ENCODE measurements around the gene CMKLR1. TPM values are rescaled to one million over a fixed set of nuclear protein-coding genes. Genes with fewer than 3 reads are reported as not detected.

The CMKLR1 gene
- total RNA-seq, 2 experiments from 2014 or later = not detected

DNA sequence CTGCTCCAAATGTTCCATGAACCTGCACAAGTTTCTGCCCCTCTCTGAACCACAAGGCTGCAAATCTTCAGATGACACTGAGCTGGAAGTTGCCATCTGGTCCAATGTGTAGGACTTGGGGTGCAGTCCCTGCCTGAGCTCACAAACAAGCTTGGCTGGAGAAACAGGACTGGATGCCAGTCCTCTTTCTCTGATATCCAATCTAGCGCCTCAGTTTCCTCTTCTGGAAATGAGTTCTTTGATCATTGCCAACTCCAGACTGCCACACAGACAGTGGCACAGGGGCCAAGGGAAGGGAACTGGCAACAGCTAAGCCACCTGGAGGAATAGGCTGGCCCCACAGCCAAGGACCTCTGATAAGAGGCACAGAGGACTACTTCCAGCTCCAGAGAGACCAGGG is 15.5 kb downstream of the CMKLR1 start:
- Mint-ChIP-seq H3K4me1 (peaks cover 6% of the 10 kb centered on the region), H3K27me3 (peaks cover 20% of the 10 kb centered on the region), H3K4me3 (no peak overlapping the region), H3K9me3 (no peaks in the 10 kb centered on the region), H3K27ac (no peak overlapping the region), H3K36me3 (ENCODE audit: low read depth) (no peaks in the 10 kb centered on the region)
- ChIA-PET POLR2A (interaction anchor here (1.2 kb wide), 1 partner anchor 9 kb away, joined by 4 read pairs; no protein-coding TSS in a partner anchor), CTCF (interaction anchor here (1.2 to 1.5 kb wide), 2 partner anchors 10 to 26 kb away, joined by 3 read pairs; no protein-coding TSS in a partner anchor)
- DNase-seq = no peak

DNA sequence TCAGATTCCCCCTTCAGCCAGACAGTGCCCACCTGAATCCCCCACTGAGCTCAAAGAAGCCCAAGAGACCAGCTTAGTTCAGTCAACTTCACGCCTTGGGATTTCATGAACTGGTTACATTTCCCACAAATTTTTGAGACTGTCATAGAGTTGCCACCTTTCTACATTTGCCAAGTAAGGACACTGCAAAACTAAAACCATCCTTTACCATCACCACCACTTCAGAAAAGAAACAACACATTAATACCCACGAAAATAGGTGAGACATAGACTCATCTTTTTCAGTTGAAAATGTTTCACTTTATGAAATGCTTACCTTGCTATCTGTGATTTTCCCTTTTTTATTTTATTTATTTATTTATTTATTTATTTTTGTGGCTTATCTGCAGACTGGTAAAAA is 16.1 kb downstream of the CMKLR1 start:
- POLR2A ChIA-PET = no interaction called here
- CTCF ChIA-PET = interaction anchor here (1.2 to 1.5 kb wide), 2 partner anchors 9 to 25 kb away, joined by 3 read pairs; no protein-coding TSS in a partner anchor
- Mint-ChIP-seq H3K36me3 (ENCODE audit: low read depth) (no peaks in the 10 kb centered on the region), H3K9me3 (no peaks in the 10 kb centered on the region), H3K27me3 (peaks cover 20% of the 10 kb centered on the region), H3K27ac (no peak overlapping the region), H3K4me1 (peaks cover 6% of the 10 kb centered on the region), H3K4me3 (no peak overlapping the region)
- DNase-seq = no peak

GRCh38 chr12:108321688-108322087 is 17.4 kb downstream of the CMKLR1 start:
- H3K4me1 Mint-ChIP-seq = peaks cover 6% of the 10 kb centered on the region
- no peaks in the 10 kb centered on the region for H3K36me3 Mint-ChIP-seq (ENCODE audit: low read depth)
- peaks cover 22% of the 10 kb centered on the region for H3K27me3 Mint-ChIP-seq
- no peak overlapping the region for H3K27ac Mint-ChIP-seq
- no peak for DNase-seq
- POLR2A ChIA-PET = no interaction called here
- CTCF ChIA-PET = no interaction called here
- no peak overlapping the region for H3K4me3 Mint-ChIP-seq
- H3K9me3 Mint-ChIP-seq = no peaks in the 10 kb centered on the region

GRCh38 chr12:108320507-108321293 is 18.4 kb downstream of the CMKLR1 start:
- H3K27me3 Mint-ChIP-seq = peaks cover 25% of the 10 kb centered on the region
- ChIA-PET CTCF (no interaction called here), POLR2A (no interaction called here)
- H3K36me3 Mint-ChIP-seq (ENCODE audit: low read depth) = no peaks in the 10 kb centered on the region
- no peaks in the 10 kb centered on the region for H3K9me3 Mint-ChIP-seq
- H3K4me3 Mint-ChIP-seq = no peak overlapping the region
- no peak overlapping the region for H3K27ac Mint-ChIP-seq
- peaks cover 10% of the 10 kb centered on the region for H3K4me1 Mint-ChIP-seq
- DNase-seq = no peak

GRCh38 chr12:108319277-108320234 is 19.6 kb downstream of the CMKLR1 start:
- ChIA-PET CTCF (no interaction called here), POLR2A (no interaction called here)
- Mint-ChIP-seq H3K4me1 (peaks cover 4% of the 10 kb centered on the region), H3K4me3 (no peak overlapping the region), H3K36me3 (ENCODE audit: low read depth) (no peaks in the 10 kb centered on the region), H3K27me3 (peaks cover 25% of the 10 kb centered on the region), H3K27ac (no peak overlapping the region), H3K9me3 (no peaks in the 10 kb centered on the region)
- no peak for DNase-seq

GRCh38 chr12:108318472-108319275 is 20.4 kb downstream of the CMKLR1 start:
- H3K4me1 Mint-ChIP-seq = peaks cover 10% of the 10 kb centered on the region
- peaks cover 25% of the 10 kb centered on the region for H3K27me3 Mint-ChIP-seq
- H3K9me3 Mint-ChIP-seq = no peaks in the 10 kb centered on the region
- POLR2A ChIA-PET = no interaction called here
- no peaks in the 10 kb centered on the region for H3K36me3 Mint-ChIP-seq (ENCODE audit: low read depth)
- no peak for DNase-seq
- H3K4me3 Mint-ChIP-seq = no peak overlapping the region
- H3K27ac Mint-ChIP-seq = no peak overlapping the region
- CTCF ChIA-PET = no interaction called here

DNA sequence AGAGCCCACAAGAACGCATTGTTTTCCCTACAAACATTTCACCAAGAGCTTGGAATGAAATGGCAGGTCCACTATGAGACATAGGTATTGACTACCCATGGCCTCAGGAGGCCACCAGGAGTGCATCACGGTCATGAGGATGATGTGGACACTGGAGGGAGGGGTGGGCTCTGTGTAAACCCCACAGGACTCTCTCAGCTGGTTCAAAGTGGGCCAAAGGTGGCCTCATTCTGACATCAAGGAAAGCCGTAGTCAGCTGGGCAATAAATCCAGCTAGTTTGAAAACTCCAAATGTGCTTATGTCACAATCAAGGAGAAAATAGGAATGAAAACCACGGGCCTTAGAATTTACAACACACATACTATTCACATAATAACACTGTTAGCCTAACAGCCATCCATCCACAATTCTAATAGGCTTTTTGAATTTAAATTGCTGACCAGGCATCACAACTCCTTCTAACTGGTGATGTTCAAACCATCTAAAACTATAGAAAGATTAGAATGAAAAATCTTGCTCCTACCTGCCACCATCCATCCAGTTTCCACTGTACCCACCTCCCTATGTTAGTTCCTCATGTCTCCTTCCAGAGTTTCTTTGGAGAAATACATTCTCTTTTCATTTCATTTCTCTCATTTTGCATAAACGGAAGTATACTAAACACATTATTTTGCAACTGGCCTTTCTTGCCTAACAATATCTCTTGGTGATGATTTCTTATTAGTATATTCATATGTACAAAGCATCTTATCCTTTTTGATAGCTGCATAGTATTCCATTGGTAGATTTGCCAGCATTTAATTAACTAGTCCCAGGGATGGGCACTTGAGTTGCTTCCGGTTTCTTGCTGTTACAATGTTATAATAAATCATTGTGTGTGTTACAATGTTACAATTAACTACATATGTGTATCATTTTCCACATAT is 21.5 kb downstream of the CMKLR1 start:
- peaks cover 16% of the 10 kb centered on the region for H3K4me1 Mint-ChIP-seq
- CTCF ChIA-PET = no interaction called here

DNA sequence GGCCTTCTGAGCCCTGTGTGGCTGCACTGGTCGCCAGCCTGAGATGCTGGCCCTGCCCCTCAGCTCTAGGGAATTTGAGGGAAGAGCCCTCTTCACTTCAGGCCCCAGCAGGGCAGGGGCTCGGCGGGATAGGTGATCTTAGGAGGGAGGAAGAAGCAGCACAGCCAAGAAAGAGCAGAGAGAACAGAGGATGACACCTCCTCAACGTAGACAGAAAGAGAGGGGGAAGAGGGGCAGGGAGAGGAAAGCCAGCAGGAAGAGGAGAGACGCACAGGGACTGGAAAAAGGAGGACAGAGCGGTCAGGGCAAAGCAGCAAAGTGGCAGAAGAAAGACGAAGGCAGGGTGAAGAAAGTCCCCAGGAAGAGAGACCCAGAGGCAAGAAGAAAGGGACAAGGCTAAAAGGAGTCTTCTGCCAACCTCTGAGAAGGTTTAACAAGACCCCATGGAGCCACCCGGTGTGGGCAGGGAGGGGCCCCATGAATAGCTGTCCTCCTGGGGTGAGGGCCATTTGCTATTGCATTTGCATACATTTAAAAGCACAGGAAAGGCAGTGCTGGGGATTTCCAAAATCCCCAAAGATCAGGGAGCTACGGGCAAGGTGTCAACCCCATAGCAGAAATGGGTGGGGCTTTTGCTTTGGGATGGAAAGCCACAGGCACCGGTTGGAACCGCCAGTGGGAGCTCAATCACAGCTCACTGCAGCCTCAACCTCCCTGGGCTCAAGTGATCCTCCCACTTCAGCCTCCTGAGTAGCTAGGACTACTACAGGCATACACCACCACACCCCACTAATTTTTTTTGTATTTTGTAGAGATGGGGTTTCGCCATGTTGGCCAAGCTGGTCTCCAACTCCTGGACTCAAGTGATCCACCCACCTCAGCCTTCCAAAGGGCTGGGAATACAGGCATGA is 22.7 kb downstream of the CMKLR1 start:
- Mint-ChIP-seq H3K27ac (no peak overlapping the region), H3K27me3 (peaks cover 13% of the 10 kb centered on the region), H3K9me3 (no peaks in the 10 kb centered on the region), H3K4me3 (no peak overlapping the region), H3K36me3 (ENCODE audit: low read depth) (no peaks in the 10 kb centered on the region), H3K4me1 (peaks cover 16% of the 10 kb centered on the region)
- ChIA-PET POLR2A (no interaction called here), CTCF (no interaction called here)
- DNase-seq = no peak

More for the DNA sequence above, 21.5 kb downstream of the CMKLR1 start:
- Mint-ChIP-seq H3K36me3 (ENCODE audit: low read depth) (no peaks in the 10 kb centered on the region), H3K27me3 (peaks cover 22% of the 10 kb centered on the region), H3K27ac (no peak overlapping the region), H3K9me3 (no peaks in the 10 kb centered on the region), H3K4me3 (no peak overlapping the region)
- DNase-seq = no peak
- POLR2A ChIA-PET = no interaction called here

- no peaks in the 10 kb centered on the region for H3K36me3 Mint-ChIP-seq (ENCODE audit: low read depth)
- DNase-seq = no peak
- no peaks in the 10 kb centered on the region for H3K9me3 Mint-ChIP-seq
- H3K4me3 Mint-ChIP-seq = no peak overlapping the region
- CTCF ChIA-PET = interaction anchor here (1.6 kb wide), 1 partner anchor 9 kb away, joined by 4 read pairs; no protein-coding TSS in a partner anchor
- peaks cover 11% of the 10 kb centered on the region for H3K27me3 Mint-ChIP-seq
- no peak overlapping the region for H3K27ac Mint-ChIP-seq
- POLR2A ChIA-PET = no interaction called here
- peaks cover 16% of the 10 kb centered on the region for H3K4me1 Mint-ChIP-seq
Measured at GRCh38 chr12:108315486-108316105, 23.5 kb downstream of the CMKLR1 start.

DNA sequence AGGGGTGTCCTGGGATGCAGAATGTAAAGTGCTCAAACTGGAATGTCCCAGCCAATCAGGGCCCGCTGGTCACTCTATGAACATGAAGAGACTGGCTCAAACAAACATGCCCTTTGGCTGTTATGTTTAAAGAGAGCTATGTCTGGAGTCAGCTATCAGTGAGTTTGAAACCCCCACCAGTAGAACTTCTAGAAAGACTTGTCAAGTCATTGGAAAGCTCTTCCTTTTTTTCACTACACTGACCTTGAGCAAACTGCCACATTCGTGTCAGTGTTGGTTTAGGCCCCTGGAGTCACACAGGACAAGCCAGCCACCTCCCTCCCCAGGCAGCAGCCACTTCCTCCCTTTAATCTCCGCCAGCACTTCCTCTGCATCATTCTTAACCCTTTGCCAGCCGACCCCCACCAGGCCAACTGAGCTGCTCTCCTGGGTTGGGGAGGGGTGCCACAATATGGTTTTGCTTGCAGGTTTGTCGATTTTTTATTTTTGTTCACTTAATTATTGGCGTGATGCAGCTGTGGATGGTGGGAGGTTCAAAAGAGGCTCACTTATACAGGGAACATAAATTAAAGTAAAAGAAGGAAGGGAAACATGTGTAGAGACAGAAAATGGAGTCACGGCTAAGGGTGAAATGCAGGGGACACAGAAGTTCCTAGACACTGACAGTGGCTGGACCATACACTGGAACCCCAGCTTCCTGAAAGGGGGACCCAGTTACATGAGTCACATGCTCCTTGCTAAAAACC is 25.3 kb downstream of the CMKLR1 start:
- Mint-ChIP-seq H3K4me1 (peaks cover 16% of the 10 kb centered on the region), H3K36me3 (ENCODE audit: low read depth) (no peaks in the 10 kb centered on the region), H3K4me3 (no peak overlapping the region), H3K27ac (peak overlapping the region; percentile 61), H3K9me3 (no peaks in the 10 kb centered on the region), H3K27me3 (peaks cover 5% of the 10 kb centered on the region)
- ChIA-PET CTCF (interaction anchor here (1.2 kb wide), 2 partner anchors 10 to 17 kb away, joined by 3 read pairs; no protein-coding TSS in a partner anchor), POLR2A (interaction anchor here (0.8 to 2.4 kb wide), 3 partner anchors 9 to 30 kb away, joined by 3 to 21 read pairs (median 3); no protein-coding TSS in a partner anchor)
- peak; percentile 27 for DNase-seq
